H1 (cell line): ENCODE results near the gene ARHGAP1. TPM values are rescaled to one million over a fixed set of nuclear protein-coding genes. Genes with fewer than 3 reads are reported as not detected.

Source experiments
- CTCF ChIA-PET: fragments of 300-600 bp; sonication (Branson Sonifier 250); formaldehyde crosslinking; loops from one replicate; lab custom pipeline; 2021; ENCODE audit not compliant: partially characterized antibody; lab: Charles Lee
- POLR2A ChIA-PET: fragments of 300-600 bp; sonication (Branson Sonifier 250); formaldehyde crosslinking; loops from one replicate; lab custom pipeline; 2021; ENCODE audit warnings: inconsistent platforms; ENCODE audit not compliant: partially characterized antibody; lab: Charles Lee
- DNase-seq, 2 experiments: peaks; one replicate each; pipeline versions ENCODE4 v3.0.0 to v3.0.0-alpha.2; 2010 to 2022; ENCODE audit warnings: low spot score in 2 of 2, low read depth in 1 of 2, mixed read lengths in 1 of 2
- FAIRE-seq: peaks from 2 replicates; lab custom pipeline; 2011; peaks lifted over from hg19 to GRCh38; lab: Jason Lieb, UNC
- H2AFZ ChIP-seq: 2 replicates; pipeline ENCODE4 v1.8.1; 2012; ENCODE audit warnings: low read length, inconsistent platforms
- H2AK5ac ChIP-seq: 2 replicates; pipeline ENCODE4 v1.6.1; 2013; ENCODE audit warnings: low read depth, low read length
- H2BK120ac ChIP-seq: replicated peaks from 2 replicates; pipeline ENCODE3; 2013; ENCODE audit warnings: low read depth, low read length, inconsistent platforms
- H2BK12ac ChIP-seq: 2 replicates; pipeline ENCODE4 v1.6.1; 2013; ENCODE audit warnings: low read depth, low read length
- H2BK15ac ChIP-seq: 2 replicates; pipeline ENCODE4 v1.6.1; 2013; ENCODE audit warnings: low read length
- H2BK20ac ChIP-seq: 2 replicates; pipeline ENCODE4 v1.6.1; 2013; ENCODE audit warnings: low read length
- H2BK5ac ChIP-seq: 2 replicates; pipeline ENCODE4 v1.6.1; 2013; ENCODE audit warnings: low read depth, low read length
- H3K14ac ChIP-seq: 2 replicates; pipeline ENCODE4 v1.6.1; 2013; ENCODE audit warnings: inconsistent platforms; ENCODE audit not compliant: insufficient read length
- H3K18ac ChIP-seq: 2 replicates; pipeline ENCODE4 v1.6.1; 2013; ENCODE audit warnings: low read length; ENCODE audit errors: extremely low read depth
- H3K23ac ChIP-seq: 2 replicates; pipeline ENCODE4 v1.6.1; 2013; ENCODE audit warnings: inconsistent platforms; ENCODE audit not compliant: insufficient read length
- H3K23me2 ChIP-seq: 2 replicates; pipeline ENCODE4 v1.6.1; 2013; ENCODE audit warnings: low read depth, low read length
- H3K27ac ChIP-seq: 2 replicates; pipeline ENCODE4 v1.6.1; 2011; ENCODE audit warnings: low read depth, low read length, inconsistent platforms
- H3K27me3 ChIP-seq, 4 experiments: replicated peaks in 1 of 4; 1 replicate in 1 of 4; 2 replicates in 3 of 4; pipeline versions ENCODE4 v1.6.1 to v1.8.1; 2011 to 2013; ENCODE audit warnings: low read length in 3 of 4, mild to moderate bottlenecking in 3 of 4, inconsistent platforms in 2 of 4, mixed read lengths in 2 of 4, moderate library complexity in 1 of 4; ENCODE audit not compliant: control insufficient read depth in 3 of 4, insufficient read depth in 3 of 4; ENCODE audit errors: extremely low read depth in 1 of 4
- H3K36me3 ChIP-seq, 4 experiments: 2 replicates each; pipeline versions ENCODE4 v1.6.1 to v1.8.1; 2011 to 2013; ENCODE audit warnings: mild to moderate bottlenecking in 4 of 4, low read length in 3 of 4, moderate library complexity in 2 of 4, control low read depth in 1 of 4, inconsistent platforms in 1 of 4; ENCODE audit not compliant: insufficient read depth in 4 of 4, control insufficient read depth in 2 of 4
- H3K4ac ChIP-seq: replicated peaks from 2 replicates; pipeline ENCODE3; 2013; ENCODE audit warnings: low read length, low read depth, mixed read lengths, inconsistent platforms; ENCODE audit not compliant: insufficient read length
- H3K4me1 ChIP-seq, 4 experiments: replicated peaks in 1 of 4; 1 replicate in 1 of 4; 2 replicates in 3 of 4; pipeline versions ENCODE4 v1.6.1 to v1.8.1; 2011 to 2013; ENCODE audit warnings: low read length in 3 of 4, inconsistent platforms in 2 of 4, mixed read lengths in 1 of 4; ENCODE audit not compliant: insufficient read depth in 4 of 4, control insufficient read depth in 3 of 4
- H3K4me2 ChIP-seq, 2 experiments: 2 replicates each; pipeline versions ENCODE4 v1.6.1 to v1.8.1; 2011 to 2013; ENCODE audit warnings: low read depth in 2 of 2, low read length in 2 of 2, control low read depth in 1 of 2, inconsistent platforms in 1 of 2, mild to moderate bottlenecking in 1 of 2; ENCODE audit not compliant: insufficient read depth in 1 of 2
- H3K4me3 ChIP-seq, 4 experiments: fragments of 200-600, 300-600 bp in 1 of 4; sonication (generic), shearing (Covaris generic), sonication (Bioruptor Twin) in 1 of 4; 2 replicates each; pipeline versions ENCODE4 v1.5.1 to v1.8.1; 2011 to 2016; ENCODE audit warnings: low read length in 4 of 4, low read depth in 3 of 4, control low read depth in 2 of 4, inconsistent platforms in 2 of 4, mild to moderate bottlenecking in 2 of 4, mixed read lengths in 1 of 4, moderate library complexity in 1 of 4; ENCODE audit not compliant: insufficient read depth in 2 of 4; ENCODE audit errors: extremely low read depth in 1 of 4
- H3K56ac ChIP-seq: replicated peaks from 2 replicates; pipeline ENCODE3; 2013; ENCODE audit warnings: low read depth, mild to moderate bottlenecking, mixed read lengths, low read length, inconsistent platforms; ENCODE audit not compliant: insufficient read length
- H3K79me1 ChIP-seq: 2 replicates; pipeline ENCODE4 v1.6.1; 2013; ENCODE audit warnings: low read depth, low read length, control low read depth
- H3K79me2 ChIP-seq, 2 experiments: 2 replicates each; pipeline versions ENCODE4 v1.6.1 to v1.8.1; 2012 to 2013; ENCODE audit warnings: low read length in 2 of 2, mild to moderate bottlenecking in 2 of 2, inconsistent platforms in 1 of 2; ENCODE audit not compliant: insufficient read depth in 2 of 2, control insufficient read depth in 1 of 2
- H3K9ac ChIP-seq, 4 experiments: replicated peaks in 1 of 4; 1 replicate in 1 of 4; 2 replicates in 3 of 4; pipeline versions ENCODE4 v1.6.1 to v1.8.1; 2011 to 2013; ENCODE audit warnings: low read depth in 3 of 4, low read length in 3 of 4, control low read depth in 2 of 4, mild to moderate bottlenecking in 2 of 4, moderate library complexity in 2 of 4, inconsistent platforms in 1 of 4; ENCODE audit errors: extremely low read depth in 1 of 4
- H3K9me3 ChIP-seq, 2 experiments: 2 replicates each; pipeline versions ENCODE4 v1.6.1 to v1.8.1; 2012 to 2013; ENCODE audit warnings: mild to moderate bottlenecking in 2 of 2, moderate library complexity in 2 of 2, control low read depth in 1 of 2, inconsistent platforms in 1 of 2, low read depth in 1 of 2, low read length in 1 of 2, mixed read lengths in 1 of 2; ENCODE audit not compliant: insufficient read depth in 2 of 2
- H4K20me1 ChIP-seq, 2 experiments: replicated peaks in 1 of 2; 2 replicates each; pipeline versions ENCODE3 to v1.8.1; 2011 to 2013; ENCODE audit warnings: inconsistent platforms in 2 of 2, low read length in 2 of 2, mild to moderate bottlenecking in 1 of 2; ENCODE audit not compliant: insufficient read depth in 2 of 2, control insufficient read depth in 1 of 2
- H4K5ac ChIP-seq: 2 replicates; pipeline ENCODE4 v1.6.1; 2013; ENCODE audit warnings: low read length, low read depth, mixed read lengths, inconsistent platforms; ENCODE audit not compliant: insufficient read length
- H4K8ac ChIP-seq: 2 replicates; pipeline ENCODE4 v1.8.0; 2013; ENCODE audit warnings: mild to moderate bottlenecking, moderate library complexity, low read length, inconsistent platforms; ENCODE audit not compliant: insufficient read depth; ENCODE audit errors: extremely low read depth
- H4K91ac ChIP-seq: replicated peaks from 2 replicates; pipeline ENCODE3; 2013; ENCODE audit warnings: low read length, mixed read lengths, inconsistent platforms; ENCODE audit not compliant: insufficient read length
- CBX5 ChIP-seq: fragments of 300-800, 300-1000 bp; sonication (generic); IDR thresholded peaks from 2 replicates; pipeline ENCODE4 v1.7.1; 2016; ENCODE audit warnings: antibody characterized with exemption, low read length, low read depth
- CEBPB ChIP-seq: IDR thresholded peaks from 2 replicates; pipeline ENCODE4 v1.6.1; 2012; ENCODE audit warnings: low read depth, low read length
- GABPA ChIP-seq: IDR thresholded peaks from 2 replicates; pipeline ENCODE4 v1.6.1; 2011; ENCODE audit warnings: mild to moderate bottlenecking, low read length, moderate library complexity, borderline replicate concordance; ENCODE audit not compliant: insufficient read depth
- HDAC2 ChIP-seq, 2 experiments: fragments of 300-600 bp in 1 of 2; sonication (generic) in 1 of 2; IDR thresholded peaks; 2 replicates each; pipeline ENCODE4 v1.6.1; 2011 to 2012; ENCODE audit warnings: low read depth in 2 of 2, low read length in 2 of 2, mild to moderate bottlenecking in 2 of 2, moderate library complexity in 2 of 2, borderline replicate concordance in 1 of 2, inconsistent platforms in 1 of 2
- WGBS, 2 experiments: shearing (Covaris generic) in 1 of 2; methylation state at CpG; one replicate each; pipeline versions ENCODE4 v1.1.6 to v1.1.7; 2013 to 2015; ENCODE audit warnings: low lambda C conversion rate in 2 of 2, mixed read lengths in 2 of 2, inconsistent platforms in 1 of 2, low coverage in 1 of 2, missing lambda C conversion rate in 1 of 2; ENCODE audit not compliant: insufficient replicate concordance in 2 of 2, insufficient coverage in 1 of 2, insufficient read length in 1 of 2; ENCODE audit errors: extremely low coverage in 1 of 2, missing lambda C conversion rate in 1 of 2; 5-methylcytosine and 5-hydroxymethylcytosine counted together
- polyA plus RNA-seq, 7 experiments: library from polyadenylated mRNA; depleted of rRNA in 3 of 7; stranded (reverse) in 5 of 7; unstranded in 2 of 7; fragments of >200 nt in 5 of 7; fragments of 200-250 nt in 2 of 7; gene quantifications; 1 replicate in 5 of 7; 2 replicates in 1 of 7; 4 replicates in 1 of 7; pipeline versions ENCODE4 v1.2.1 to v1.2.3, GENCODE V29; 2011 to 2013; ENCODE audit warnings: missing spikeins in 2 of 7, mixed read lengths in 2 of 7
- total RNA-seq: library from RNA; stranded (reverse); fragmentation: NEBNext Ultra II Directional; extraction: Animal tissue kit (Norgen Biotek cat#: 25700); gene quantifications from 2 replicates; pipeline ENCODE4 v1.2.1, GENCODE V29; 2021

The ARHGAP1 gene
- total and polyA plus RNA-seq, 2 of the 8 experiments (the other 6 are each of a cell fraction or from before 2014, with no cell fraction given): 28.6 to 58.8 TPM

DNA sequence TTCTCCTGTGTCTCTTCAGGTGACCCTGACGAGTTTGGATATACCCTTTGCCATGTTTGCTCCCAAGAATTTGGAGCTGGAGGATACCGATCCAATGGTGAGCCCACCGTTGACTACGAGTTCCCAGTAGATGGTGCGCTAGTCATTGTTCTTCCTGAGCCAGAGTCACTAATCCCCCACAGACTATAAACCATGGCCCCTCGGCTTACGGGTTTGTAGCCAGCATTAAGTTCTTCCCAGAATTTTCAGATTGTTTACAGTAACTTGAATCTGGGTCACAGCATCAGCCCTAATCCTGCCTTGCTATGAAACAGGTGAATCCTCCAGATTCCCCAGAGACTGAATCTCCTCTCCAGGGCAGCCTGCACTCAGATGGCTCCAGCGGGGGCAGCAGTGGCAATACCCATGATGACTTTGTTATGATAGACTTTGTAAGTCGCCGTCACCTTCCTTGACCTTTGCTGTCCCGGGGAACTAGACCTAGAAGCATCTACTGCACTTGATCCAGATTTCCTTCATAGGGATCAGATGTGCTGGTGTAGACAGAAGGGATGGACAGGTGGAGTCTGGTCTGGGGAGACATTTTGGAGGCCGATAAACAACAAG is 31.8 kb downstream of the ARHGAP1 start:
- no peak overlapping the region for H2BK20ac ChIP-seq
- H3K23ac ChIP-seq: no peak overlapping the region
- H2BK15ac ChIP-seq: no peak overlapping the region
- no peak overlapping the region for H3K4me2 ChIP-seq
- FAIRE-seq: no peak
- peaks cover 18 to 55% (median 53%) of the 10 kb centered on the region in 4 experiments for H3K36me3 ChIP-seq
- H3K79me1 ChIP-seq: no peaks in the 10 kb centered on the region
- ChIA-PET POLR2A (no interaction called here), CTCF (interaction anchor here (0.6 to 2.8 kb wide), 7 partner anchors 9 to 121 kb away, joined by 3 to 36 read pairs (median 3); no protein-coding TSS in a partner anchor)
- H3K4me3 ChIP-seq: no peak overlapping the region
- H3K4me1 ChIP-seq: 0 out of 7 replicates have a peak, but pooled peaks cover 0 to under 1% (median 0%) of the 10 kb centered on the region in 4 experiments
- no peak overlapping the region for H2AFZ ChIP-seq
- no peak for TF ChIP-seq CEBPB
- TF ChIP-seq CBX5: no peak
- TF ChIP-seq GABPA: no peak
- TF ChIP-seq HDAC2 (IDR thresholded peaks at IDR 0.05; ENCODE audit: borderline replicate concordance in 1 of 2, low read depth in 2 of 2, low read length in 2 of 2): no peak
- H2AK5ac ChIP-seq: no peak overlapping the region
- no peaks in the 10 kb centered on the region for H3K9me3 ChIP-seq
- no peak overlapping the region for H3K27ac ChIP-seq
- no peak overlapping the region for H2BK5ac ChIP-seq
- no peak overlapping the region for H4K8ac ChIP-seq
- no peak overlapping the region for H3K18ac ChIP-seq
- no peak overlapping the region for H3K56ac ChIP-seq
- H3K23me2 ChIP-seq: no peaks in the 10 kb centered on the region
- H3K4ac ChIP-seq: no peak overlapping the region
- H2BK12ac ChIP-seq: no peak overlapping the region
- peaks cover 2 to 3% of the 10 kb centered on the region in 2 experiments for H4K20me1 ChIP-seq
- no peak overlapping the region for H2BK120ac ChIP-seq
- WGBS, 2 experiments: 88% methylated on average over 12 of the region's 12 CpGs; no CpG with 5 or more reads in 1 of the 2 experiments
- H4K91ac ChIP-seq: no peak overlapping the region
- H3K27me3 ChIP-seq: no peaks in the 10 kb centered on the region
- H3K9ac ChIP-seq: no peak overlapping the region
- H3K79me2 ChIP-seq: no peaks in the 10 kb centered on the region
- no peak overlapping the region for H3K14ac ChIP-seq
- no peak overlapping the region for H4K5ac ChIP-seq
- DNase-seq: no peak
